Hippocampal formation (tissue), 2 donors: ENCODE results near the gene BMP7.
"Not testable (repeated sequence)": the region's sequence is repeated elsewhere in the genome, so short reads cannot be mapped to it uniquely, and the experiment has no call there.

Source experiments
- DNase-seq, 2 donors: peaks; one replicate each; lab custom pipeline; 2025; lab: John Stamatoyannopoulos, UW

Gene BMP7

DNA sequence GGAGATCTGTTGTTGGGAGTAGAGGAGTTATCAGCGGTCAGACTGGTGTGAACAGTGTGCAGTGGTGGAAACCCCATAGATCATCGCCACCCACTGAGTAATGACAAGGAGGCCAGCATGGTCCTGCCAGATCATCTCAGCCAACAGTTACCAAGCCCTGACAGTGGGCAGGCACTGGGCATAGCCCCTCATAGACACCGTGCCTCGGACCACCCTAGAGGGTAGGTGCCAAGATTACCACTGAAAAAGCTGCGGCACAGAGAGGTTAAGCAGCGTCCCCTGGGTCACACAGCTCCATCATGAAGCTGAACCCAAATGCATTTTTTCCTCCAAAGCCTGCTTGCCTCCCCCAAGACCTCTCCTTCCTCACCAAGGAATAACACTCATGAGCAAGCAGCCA is 21.5 kb upstream of the BMP7 start:
- DNase-seq: no peak

DNA sequence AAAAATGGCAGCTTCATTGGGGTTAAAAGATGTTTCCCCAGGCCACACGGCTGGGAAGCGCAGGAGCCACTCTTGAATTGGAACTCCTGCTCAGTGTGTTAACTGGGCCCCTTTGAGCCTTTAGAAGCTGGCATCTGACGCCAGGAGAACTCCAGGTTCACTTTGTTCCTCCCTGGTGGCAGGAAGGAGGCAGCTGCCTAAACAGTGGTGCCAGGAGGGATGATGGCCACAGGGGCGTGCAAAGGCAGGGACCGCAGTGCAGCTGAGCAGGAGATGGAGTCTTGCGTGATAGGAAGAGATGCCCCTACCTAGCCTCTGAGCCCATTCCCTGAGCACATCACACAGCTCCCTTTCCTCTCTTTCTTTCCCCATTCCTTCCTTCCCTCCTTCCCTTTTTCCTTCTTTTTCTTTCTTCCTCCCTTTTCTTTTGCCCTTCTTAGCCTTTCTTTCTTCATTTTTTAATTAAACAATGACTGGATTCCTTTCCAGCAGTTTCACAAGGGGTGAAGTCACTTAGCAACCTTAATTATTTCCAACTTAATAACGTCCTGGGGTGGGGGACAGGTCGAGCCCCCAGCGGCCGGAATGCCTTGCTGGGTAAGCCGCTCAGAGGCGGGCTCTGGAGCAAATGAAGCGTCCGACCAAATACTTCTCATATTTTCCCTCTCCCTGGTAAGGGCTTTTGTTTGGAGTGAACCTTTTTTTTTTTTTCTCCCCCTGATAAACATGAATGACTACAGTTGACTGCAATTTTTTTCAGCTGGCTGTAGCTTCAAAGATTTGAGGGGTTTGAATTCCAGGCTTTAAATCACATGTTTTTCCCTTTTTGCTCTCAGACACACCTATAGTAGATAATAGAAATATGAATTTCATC is 20.8 kb upstream of the BMP7 start:
- DNase-seq: no peak

DNA sequence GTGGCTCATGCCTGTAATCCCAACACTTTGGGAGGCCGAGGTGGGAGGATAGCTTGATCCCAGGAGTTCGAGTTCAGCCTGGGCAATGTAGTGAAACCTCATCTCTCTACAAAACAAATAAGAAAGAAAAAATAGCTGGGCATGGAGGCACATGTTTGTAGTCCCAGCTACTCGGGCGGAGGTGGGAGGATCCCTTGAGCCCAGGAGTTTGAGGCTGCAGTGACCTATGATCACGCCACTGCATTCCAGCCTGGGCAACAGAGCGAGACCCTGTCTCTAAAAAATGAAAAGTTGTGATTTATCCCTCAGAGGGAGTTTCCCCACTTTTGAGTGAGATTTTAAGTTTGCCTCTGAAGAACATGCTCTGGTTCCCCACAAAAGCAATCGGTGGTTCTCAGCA is 17.4 kb upstream of the BMP7 start:
- no peak for DNase-seq

DNA sequence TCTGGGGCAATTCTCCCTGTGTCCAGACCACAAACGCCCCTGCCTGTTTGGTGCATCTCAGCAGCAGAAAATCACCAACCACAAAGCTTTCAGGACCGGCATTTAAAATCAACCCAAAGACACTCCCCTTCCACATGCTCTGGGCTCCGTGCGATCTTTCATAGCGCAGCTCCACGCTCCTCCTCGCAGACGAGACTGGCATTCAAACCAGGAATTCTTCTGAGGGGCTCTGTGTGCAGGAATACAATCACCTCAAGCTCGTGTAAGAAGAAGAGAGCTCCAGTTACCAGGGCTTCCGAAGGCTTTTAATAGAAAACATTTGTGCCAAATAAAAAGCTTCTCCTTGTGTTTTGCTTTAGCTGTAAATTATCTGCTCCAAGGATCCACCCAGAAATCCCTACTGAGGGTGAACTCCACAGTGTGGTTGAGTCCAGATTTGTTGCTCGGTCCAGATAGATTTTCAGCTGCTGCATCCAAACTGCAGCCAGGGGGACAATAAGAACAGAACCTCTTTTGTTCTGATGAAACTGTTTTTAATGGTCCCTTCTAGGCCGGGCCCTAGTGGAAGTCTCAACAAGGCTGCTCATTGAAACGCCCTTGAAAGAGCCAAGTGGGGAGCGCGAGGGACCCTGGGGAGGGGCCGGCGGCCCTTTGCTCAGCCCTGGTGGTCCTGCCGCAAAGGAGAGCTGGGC is 16.4 kb upstream of the BMP7 start:
- peak; percentile 69 to 90 for DNase-seq

DNA sequence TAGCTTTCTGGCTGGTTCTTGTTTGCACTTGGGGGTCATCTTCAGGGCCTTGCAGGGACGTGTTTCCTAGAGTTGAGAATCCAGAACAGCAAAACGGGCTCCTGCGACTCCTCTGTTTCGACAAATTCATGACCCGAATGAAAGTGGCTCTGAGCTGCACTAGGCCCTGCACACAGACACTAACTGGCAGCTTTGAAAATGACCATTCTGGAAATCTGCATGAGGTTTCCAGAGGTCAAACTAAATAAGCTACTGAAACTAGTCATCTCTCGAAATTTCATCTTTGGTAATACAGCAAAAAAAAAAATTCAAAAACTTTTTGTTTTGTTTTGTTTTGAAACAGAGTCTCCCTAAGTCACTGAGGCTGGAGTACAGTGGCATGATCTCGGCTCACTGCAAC is 15.5 kb upstream of the BMP7 start:
- DNase-seq: no peak

DNA sequence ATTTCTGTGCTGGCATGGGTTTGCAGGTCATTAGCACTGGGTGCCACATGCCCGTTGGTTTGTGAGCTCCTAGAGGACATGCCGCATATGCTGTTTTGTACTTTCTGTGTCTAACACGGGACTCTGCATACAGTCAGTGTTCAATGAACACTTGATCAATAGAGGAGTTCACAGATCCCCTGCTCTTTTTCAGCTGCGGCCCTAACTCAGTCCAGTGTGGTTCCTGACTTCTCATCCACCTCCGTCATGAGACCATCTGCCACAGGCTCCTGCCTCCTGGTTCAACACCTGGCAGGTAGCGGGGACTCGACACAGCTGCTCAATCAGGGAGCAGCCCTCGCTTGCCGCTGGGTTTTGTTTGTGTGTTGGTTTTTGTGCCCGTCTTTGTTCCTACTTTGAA is 13.8 kb upstream of the BMP7 start:
- no peak for DNase-seq

DNA sequence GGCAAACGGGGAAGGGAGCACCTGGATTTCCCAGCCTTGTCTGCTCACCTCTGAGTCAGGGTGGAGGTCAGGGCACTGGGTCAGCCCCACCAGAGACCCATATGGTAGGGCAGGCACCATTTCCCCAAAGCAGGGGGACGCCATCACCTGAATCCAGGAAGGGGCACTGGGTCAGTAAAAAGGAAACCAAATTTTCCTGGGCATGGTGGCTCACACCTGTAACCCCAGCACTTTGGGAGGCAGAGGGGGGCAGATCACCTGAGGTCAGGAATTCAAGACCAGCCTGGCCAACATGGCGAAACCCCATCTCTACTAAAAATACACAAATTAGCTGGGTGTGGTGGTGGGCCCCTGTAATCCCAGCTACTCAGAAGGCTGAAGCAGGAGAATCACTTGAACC is 13.1 kb upstream of the BMP7 start:
- not testable (repeated sequence) for DNase-seq

DNA sequence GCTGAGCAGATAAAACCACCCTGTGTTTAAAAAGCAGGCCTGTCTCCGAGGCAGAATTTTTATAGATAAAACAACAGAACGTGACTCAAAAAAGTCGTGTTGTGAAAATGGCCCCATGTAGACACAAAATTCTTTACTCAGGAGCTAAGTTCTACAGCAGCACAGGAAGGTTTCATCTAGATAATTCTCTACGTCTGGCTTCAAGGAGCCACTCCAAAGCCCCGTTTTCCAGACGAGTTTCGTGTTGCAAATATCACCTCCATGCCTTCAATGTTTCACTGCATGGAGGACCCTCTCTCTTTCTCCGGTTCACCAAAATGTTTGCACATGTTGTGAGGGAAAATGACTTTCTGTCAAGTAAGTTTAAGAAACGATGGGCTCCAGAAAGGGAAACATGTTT is 12.0 kb upstream of the BMP7 start:
- DNase-seq: no peak

DNA sequence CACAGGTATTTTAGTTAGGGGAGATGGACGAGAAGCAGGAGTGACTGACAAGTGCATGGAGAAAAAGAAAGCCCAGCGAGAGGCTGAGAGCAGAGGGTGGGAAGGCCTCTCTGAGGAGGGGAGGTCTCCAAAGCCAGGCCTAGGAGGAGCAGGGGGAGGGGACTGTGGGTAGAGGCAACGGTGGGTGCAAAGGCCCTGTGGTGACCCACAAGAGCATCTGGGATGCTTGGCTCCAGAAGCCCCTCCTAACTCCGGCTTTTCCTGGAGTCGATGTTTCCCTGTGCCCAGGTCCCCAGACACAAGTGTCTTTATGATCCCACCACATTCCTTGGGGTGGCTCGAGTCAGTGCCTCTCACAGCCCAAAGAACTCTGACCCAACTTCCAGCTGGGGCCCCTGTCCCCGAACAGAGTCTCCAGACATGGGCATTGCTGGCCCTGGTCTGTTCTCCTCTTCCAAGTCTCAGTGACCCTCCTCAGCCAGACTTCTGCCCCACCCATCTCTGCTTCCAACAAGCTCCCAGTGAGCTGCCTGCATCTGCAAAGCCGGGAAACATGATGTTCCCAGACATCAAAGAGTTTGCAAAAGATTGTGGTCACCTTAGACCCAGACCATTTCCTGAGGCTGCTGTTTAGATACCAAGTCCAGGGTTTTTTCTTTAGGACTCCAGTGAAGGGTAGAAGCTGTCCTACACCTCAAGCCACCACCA is 11.1 kb upstream of the BMP7 start:
- no peak for DNase-seq

DNA sequence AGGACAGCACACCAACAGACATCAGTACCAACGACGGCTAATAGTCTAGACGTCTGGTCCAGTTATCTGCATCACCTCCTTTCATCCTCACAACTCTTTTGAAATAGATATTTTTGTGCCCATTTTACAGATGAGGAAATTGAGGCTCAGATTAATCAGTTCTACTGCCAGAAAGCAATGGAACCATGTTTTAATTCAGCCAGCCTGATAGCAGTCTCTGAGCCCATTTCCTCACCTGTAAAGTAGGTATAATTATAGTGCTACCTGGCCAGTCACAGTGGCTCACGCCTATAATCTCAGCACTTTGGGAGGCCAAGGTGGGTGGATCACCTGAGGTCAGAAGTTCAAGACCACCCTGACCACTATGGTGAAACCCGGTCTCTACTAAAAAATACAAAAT is 9.8 kb upstream of the BMP7 start:
- no peak for DNase-seq

DNA sequence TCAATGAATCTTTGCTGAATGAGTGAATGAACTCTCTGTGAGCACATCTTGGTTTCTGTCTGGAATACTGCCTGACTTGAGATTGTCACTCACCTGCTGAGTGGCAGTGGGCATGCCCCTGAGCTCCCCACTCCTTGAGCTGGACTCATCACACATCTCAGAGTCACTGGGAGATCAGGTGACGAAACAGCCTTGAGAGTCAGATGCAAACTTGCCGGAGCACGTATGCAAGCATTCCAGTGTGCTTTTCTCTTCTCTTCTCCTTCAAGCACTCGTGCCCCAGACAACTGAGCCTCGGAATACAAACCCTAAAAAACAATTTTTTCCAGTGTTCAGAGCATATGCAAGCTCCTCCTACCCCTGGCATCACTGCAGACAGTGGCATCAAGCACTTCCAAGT is 9.4 kb upstream of the BMP7 start:
- no peak for DNase-seq

DNA sequence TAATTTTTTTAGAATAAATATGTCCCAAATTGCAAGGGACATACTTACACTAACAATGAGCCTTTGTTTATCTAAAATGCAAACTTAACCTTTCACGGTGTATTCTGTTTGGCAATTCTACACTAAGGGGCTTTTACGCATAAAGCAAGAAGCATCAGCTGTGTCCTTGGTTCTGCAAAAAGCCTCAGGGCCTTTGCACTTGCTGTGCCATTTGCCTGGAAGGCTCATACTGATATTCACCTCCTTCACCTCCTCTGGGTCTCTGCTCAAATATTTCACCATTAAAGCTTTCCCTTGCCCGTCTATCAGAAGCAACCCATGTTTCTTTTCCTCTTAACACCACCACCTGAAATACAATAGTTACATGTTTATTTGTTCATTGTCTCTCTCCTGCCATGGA is 8.9 kb upstream of the BMP7 start:
- no peak for DNase-seq

DNA sequence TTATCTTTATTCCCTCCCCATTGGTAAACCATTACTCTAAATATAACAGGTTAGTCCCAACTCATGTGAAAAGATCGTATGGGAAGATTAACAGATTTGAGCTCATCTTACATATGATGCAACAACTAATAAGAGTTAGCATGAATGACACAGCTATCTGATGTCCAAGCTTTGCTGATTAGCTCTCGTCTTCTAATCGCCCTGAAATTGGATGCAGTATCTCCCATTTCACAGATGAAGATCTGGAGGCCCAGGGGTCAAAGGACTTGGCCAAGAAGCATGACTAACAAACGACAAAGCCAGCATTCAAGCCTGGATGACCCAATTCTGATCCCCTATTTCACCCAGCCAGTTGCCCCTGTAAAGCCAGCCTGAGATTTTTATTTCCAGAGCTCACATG is 8.4 kb upstream of the BMP7 start:
- no peak for DNase-seq

DNA sequence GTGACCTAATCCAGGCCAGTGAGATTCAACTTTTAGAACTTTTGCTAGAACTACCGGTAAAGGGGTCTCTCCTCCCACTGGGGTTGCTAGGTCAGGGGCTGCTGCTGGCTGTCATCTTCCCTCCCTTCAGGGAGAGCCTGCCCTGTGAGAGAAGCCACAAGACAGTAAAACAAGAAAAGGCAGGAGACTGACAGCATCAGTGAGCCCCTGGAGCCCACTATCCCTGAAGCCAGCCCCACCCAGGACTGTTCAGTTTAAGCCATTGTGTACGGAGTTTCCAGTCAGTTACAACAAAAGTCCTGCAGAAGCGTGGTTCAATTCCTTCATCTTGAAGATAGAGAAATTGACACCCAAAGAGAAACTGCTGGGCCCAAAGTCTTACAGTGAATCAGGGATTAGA is 7.9 kb upstream of the BMP7 start:
- DNase-seq: no peak

DNA sequence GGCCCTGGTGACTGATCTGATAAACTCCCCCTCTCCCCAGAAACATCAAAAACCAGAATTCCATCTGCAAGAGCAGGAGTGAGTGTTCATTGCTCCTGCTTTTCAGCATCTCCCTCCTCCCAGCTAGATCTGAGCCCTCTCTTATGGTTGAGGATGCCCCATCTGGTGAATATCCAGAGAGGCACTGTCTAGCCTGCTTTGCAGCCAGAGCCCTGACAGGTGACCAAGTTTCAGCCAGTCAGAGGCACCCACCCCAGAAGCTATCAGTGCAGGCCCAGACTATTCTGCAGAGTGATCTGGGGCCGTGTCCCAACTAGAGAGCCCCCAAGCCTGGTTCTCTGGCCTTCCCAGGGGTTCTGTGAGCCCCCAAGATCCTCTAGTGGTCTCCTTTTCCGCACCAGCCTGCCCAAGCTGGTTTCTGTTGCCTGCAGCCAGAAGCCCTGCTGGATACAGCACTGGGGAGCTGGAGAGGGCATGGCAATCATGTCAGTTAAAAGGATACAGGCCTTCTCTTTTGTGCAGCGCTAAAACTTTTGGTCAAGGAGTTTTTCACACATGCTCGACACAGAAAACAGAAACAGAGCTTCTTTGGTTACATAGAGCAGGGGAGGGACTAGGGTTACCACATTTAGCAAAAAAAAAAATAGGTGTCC is 6.6 kb upstream of the BMP7 start:
- DNase-seq: no peak

DNA sequence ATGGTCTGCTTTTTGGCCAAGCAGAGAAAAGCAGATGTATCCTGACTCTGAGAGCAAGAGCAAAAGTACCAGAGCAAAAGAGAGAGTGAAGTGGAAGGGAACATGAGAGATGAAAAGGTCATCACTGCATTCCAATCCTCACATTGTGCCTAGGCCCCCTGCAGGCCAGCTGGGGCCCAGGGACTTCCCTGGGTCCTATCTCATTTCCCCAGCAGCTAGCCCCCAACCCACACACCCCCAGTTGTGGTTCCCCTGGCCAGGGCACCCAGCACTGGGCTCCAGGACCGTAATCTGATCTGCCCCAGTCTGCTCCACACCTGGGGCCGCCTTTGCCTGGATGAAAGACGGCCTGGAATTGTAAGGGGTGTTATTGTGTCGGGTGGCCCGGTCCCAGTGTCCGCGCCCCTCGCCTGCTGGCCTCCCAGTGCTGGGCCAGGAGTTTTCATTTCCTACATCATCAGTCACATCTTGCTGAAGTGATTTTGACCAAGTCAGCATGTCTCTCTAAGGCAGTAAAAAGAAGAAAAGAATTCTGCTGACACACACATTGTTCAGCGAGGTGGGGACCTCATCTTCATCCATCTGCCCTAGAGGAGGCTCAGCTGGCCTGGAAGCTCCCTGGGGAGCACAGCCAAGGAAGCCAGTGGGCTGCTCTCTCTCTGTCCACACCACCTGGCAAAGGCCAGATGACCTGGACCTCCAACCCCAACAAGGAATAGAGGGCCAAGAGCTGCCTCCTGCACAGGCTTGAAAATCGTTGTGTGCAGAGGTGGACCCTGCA is 4.0 kb upstream of the BMP7 start:
- DNase-seq: no peak

DNA sequence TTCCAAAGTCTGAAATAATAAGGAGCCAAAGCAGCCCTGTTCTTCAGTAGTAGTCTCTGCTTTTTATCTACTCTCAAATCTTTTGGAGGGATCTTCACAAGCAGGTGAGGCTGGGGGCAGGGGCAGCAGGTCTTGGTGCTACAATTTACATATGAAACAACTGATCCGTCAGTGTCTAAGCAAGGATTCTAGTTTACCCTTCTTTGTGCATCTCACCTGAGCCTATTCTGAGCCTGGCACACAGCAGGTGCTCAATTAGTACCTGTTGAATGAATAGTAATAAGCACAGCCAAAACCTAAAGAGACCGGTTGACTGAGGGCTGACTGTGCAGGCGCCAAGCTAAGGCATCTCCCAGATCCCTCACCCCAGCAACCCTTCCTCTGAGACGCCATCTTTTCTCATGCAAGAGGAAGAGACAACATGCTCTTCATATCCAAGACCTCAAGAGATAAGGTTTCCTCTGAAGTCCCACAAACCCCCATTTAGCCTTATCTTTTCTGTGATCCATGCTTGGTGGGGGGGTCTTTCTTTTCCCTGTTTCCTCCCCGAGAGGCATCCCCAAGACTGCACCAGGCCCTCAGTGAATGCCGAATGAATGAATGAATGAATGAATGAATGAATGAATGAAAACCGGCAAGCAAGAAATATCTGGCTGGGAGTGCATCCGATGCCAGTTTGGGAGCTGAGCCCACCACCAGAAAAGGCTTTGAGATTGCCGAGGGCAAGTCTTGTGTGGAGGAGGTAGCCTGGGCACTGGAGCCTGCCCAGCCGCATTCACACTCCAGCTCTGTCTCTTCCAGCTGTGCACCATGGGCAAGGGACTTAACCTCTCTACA is 2.9 kb upstream of the BMP7 start:
- no peak for DNase-seq

DNA sequence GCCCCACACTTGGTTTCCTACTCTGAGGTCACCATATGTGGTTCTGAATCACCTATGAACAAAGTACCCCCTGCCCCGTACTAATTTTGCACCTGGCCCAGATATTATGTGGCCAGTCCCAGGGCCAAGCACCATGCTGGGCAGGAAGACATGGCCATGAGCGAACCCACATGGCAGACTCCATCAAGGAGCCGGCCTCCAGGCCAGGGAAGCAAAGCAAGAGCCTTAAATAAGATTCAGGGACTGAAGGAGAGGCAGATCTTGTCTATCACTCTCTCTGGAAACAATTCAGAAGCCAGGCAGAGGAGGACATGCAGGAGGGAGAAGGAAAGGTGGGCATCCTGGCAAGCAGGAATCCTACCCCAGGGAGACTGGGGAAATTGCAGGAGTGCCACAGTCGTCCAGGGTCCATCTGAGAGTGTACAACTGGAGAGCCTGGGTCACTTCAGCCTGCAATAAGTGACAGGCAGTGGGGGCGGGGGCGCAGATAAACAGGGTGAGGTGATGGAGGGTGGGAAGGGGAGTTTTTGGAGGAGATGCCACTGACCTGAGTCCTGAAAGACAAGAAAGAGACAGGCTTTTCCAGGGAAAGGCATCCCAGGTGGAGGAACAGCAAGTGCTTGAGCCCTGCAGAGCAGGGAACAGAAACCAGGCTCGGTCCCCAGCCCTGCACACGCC is 2.1 kb upstream of the BMP7 start:
- no peak for DNase-seq

DNA sequence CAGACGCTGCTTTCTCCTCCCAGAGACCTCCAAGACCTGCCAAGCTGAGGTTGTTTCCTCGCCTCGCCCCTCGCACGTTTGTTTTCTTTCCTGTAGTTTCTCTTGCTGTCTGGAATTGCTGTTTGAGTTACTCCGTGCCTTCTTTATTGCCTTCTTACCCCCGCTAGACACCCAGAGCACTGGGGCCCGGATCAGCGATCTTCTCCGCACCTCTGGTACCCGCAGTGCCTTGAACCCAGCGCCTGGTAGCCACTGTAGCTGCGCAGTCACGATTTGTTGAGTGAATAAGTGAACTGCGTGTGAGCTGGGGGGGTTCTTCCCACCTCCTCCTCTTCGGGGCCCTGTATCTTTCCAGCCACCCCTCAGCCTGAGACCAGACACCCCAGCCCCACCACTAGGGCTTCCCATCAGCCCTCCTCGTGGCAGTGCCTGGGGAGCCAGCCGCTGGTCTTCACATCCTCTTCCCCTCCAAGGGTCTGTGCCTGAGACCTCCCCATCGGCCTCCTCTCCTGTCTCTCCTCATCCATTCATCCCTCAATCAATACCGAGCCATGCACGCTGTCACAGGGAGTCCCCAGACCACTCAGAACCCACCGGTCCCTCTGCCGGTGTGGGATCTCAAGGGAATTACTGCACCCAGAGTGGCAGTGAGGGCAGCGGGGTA is 849 bp upstream of the BMP7 start:
- DNase-seq: no peak

DNA sequence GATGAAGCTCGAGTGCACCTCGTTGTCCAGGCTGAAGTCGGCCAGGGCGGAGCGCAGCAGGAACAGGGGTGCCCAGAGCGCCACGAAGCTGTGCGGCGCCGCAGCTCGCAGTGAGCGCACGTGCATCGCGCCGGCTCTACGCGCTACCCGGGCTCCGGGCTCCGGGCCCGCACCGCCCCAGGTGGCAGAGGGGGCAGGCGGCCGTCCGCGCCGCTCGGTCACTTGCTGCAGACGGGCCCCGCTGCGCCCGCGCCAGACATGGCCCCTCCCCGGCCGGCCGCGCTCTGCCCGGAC is 497 bp downstream of the BMP7 start:
- DNase-seq: no peak
